Measurements from ENCODE around the gene NEO1. TPM values are rescaled to one million over a fixed set of nuclear protein-coding genes. Genes with fewer than 3 reads are reported as not detected.

The NEO1 gene
- total RNA-seq, 1 donor from 2014 or later = 2.3 TPM

GRCh38 chr15:73324496-73325170 is 272.4 kb downstream of the NEO1 start:
- Mint-ChIP-seq H3K36me3 (ENCODE audit: low read depth) (no peaks in the 10 kb centered on the region), H3K9me3 (no peaks in the 10 kb centered on the region), H3K27me3 (no peaks in the 10 kb centered on the region), H3K4me3 (no peak overlapping the region), H3K4me1 (peaks cover 4% of the 10 kb centered on the region), H3K27ac (no peak overlapping the region)
- POLR2A ChIA-PET = no interaction called here
- ATAC-seq (ENCODE audit: low read depth) (no peak), DNase-seq (peak; percentile 11)
- intact Hi-C loops (cut with micrococcal nuclease) = no loop called here
- CTCF ChIA-PET = no interaction called here
- TF ChIP-seq, protein P1, sequence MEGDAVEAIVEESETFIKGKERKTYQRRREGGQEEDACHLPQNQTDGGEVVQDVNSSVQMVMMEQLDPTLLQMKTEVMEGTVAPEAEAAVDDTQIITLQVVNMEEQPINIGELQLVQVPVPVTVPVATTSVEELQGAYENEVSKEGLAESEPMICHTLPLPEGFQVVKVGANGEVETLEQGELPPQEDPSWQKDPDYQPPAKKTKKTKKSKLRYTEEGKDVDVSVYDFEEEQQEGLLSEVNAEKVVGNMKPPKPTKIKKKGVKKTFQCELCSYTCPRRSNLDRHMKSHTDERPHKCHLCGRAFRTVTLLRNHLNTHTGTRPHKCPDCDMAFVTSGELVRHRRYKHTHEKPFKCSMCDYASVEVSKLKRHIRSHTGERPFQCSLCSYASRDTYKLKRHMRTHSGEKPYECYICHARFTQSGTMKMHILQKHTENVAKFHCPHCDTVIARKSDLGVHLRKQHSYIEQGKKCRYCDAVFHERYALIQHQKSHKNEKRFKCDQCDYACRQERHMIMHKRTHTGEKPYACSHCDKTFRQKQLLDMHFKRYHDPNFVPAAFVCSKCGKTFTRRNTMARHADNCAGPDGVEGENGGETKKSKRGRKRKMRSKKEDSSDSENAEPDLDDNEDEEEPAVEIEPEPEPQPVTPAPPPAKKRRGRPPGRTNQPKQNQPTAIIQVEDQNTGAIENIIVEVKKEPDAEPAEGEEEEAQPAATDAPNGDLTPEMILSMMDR (IDR thresholded peaks at IDR 0.05) = no peak

- intact Hi-C loops (cut with micrococcal nuclease) = no loop called here
- Mint-ChIP-seq H3K4me1 (peaks cover 4% of the 10 kb centered on the region), H3K27ac (no peak overlapping the region), H3K27me3 (no peaks in the 10 kb centered on the region), H3K36me3 (ENCODE audit: low read depth) (no peaks in the 10 kb centered on the region), H3K4me3 (no peak overlapping the region), H3K9me3 (no peaks in the 10 kb centered on the region)
- ATAC-seq (ENCODE audit: low read depth) (peak; percentile 31), DNase-seq (peak; percentile 11)
- POLR2A ChIA-PET = no interaction called here
- TF ChIP-seq, protein P1 (IDR thresholded peaks at IDR 0.05) = no peak
- CTCF ChIA-PET = no interaction called here
Measured at GRCh38 chr15:73325191-73325861, 273.1 kb downstream of the NEO1 start.

- ChIA-PET CTCF (no interaction called here), POLR2A (no interaction called here)
- Mint-ChIP-seq H3K27me3 (no peaks in the 10 kb centered on the region), H3K27ac (no peak overlapping the region), H3K9me3 (no peaks in the 10 kb centered on the region), H3K4me3 (no peak overlapping the region), H3K36me3 (ENCODE audit: low read depth) (no peaks in the 10 kb centered on the region), H3K4me1 (peaks cover 4% of the 10 kb centered on the region)
- no peak for DNase-seq
- ATAC-seq (ENCODE audit: low read depth) = no peak
- TF ChIP-seq, protein P1 (IDR thresholded peaks at IDR 0.05) = no peak
- intact Hi-C loops (cut with micrococcal nuclease) = no loop called here
Measured at GRCh38 chr15:73326157-73326556, 273.9 kb downstream of the NEO1 start.

DNA sequence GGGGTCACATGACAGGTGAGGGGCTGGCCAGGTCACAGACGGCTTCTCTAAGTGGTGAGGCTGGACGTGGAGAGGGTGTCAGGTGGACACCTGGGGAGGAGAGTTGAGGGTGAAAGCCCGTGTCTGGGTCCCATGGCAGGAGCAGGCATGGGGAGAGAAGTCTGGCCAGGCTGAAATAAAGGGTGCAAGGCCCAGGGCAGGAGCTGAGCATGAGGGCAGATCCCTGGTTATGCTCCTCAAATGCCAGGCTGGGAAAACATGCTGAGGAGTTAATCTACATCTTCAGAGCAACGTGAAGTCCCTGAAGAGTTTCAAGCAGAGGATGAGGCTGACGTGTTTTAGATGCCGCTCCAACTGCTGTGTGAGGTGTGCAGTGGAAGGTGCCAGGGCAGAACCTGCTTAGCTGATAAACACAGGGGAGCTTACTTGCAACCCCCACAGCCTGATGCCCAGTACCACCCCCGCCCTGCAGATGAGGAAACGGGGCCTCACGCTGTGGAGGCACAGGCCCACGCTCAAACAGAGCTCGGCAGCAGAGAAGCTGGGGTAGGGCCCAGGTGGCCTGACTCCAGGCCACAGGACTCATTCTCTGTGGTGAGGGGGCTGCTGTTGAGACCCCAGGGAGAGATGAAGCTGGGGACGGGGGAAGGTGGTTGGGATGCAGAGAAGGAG is 276.0 kb downstream of the NEO1 start:
- no peaks in the 10 kb centered on the region for H3K9me3 Mint-ChIP-seq
- H3K27me3 Mint-ChIP-seq = no peaks in the 10 kb centered on the region
- ATAC-seq (ENCODE audit: low read depth) = no peak
- H3K4me3 Mint-ChIP-seq = no peak overlapping the region
- intact Hi-C loops (cut with micrococcal nuclease) = no loop called here
- ChIA-PET CTCF (interaction anchor here (1.4 kb wide), 1 partner anchor 22 kb away, joined by 3 read pairs; no protein-coding TSS in a partner anchor), POLR2A (no interaction called here)
- H3K27ac Mint-ChIP-seq = no peak overlapping the region
- no peaks in the 10 kb centered on the region for H3K36me3 Mint-ChIP-seq (ENCODE audit: low read depth)
- TF ChIP-seq, protein P1 (IDR thresholded peaks at IDR 0.05) = no peak
- peaks cover 4% of the 10 kb centered on the region for H3K4me1 Mint-ChIP-seq
- no peak for DNase-seq

GRCh38 chr15:73328981-73329380 is 276.7 kb downstream of the NEO1 start:
- H3K9me3 Mint-ChIP-seq = no peaks in the 10 kb centered on the region
- CTCF ChIA-PET = interaction anchor here (1.4 kb wide), 1 partner anchor 23 kb away, joined by 3 read pairs; no protein-coding TSS in a partner anchor
- H3K4me3 Mint-ChIP-seq = no peak overlapping the region
- H3K36me3 Mint-ChIP-seq (ENCODE audit: low read depth) = no peaks in the 10 kb centered on the region
- ATAC-seq (ENCODE audit: low read depth) (no peak), DNase-seq (no peak)
- H3K27me3 Mint-ChIP-seq = no peaks in the 10 kb centered on the region
- no peak overlapping the region for H3K27ac Mint-ChIP-seq
- TF ChIP-seq, protein P1 (IDR thresholded peaks at IDR 0.05) = no peak
- intact Hi-C loops (cut with micrococcal nuclease) = no loop called here
- POLR2A ChIA-PET = no interaction called here
- peaks cover 4% of the 10 kb centered on the region for H3K4me1 Mint-ChIP-seq

Data from activated B cell treated with CpG ODN at 0.5 μM for 24 hours (primary cell).